K562 (cell line): ENCODE measurements around the gene NR2F1.

ENCODE experiments used
- FOXK1 ChIP-seq: sonication (generic); formaldehyde crosslinking; IDR thresholded peaks from 2 replicates; pipeline ENCODE4 v1.8.0; 2022; ENCODE audit warnings: missing genetic modification reagents, mild to moderate bottlenecking, borderline replicate concordance
- HMGXB4 ChIP-seq: sonication (generic); formaldehyde crosslinking; IDR thresholded peaks from 2 replicates; pipeline ENCODE4 v1.8.1; 2023; ENCODE audit warnings: mild to moderate bottlenecking, missing genetic modification reagents
- KAT7 ChIP-seq: sonication (generic); formaldehyde crosslinking; IDR thresholded peaks from 2 replicates; pipeline ENCODE4 v1.8.0; 2022; ENCODE audit warnings: missing genetic modification reagents, mild to moderate bottlenecking, borderline replicate concordance
- KDM4B ChIP-seq, 2 experiments: fragments of 450-650 bp in 1 of 2; sonication (generic) in 1 of 2; IDR thresholded peaks; 2 replicates each; pipeline ENCODE4 v1.6.1; 2016 to 2017; ENCODE audit warnings: borderline replicate concordance in 2 of 2, antibody characterized with exemption in 1 of 2, low read depth in 1 of 2, mild to moderate bottlenecking in 1 of 2
- KDM5B ChIP-seq: fragments of 200-600 bp; sonication (generic); IDR thresholded peaks from 2 replicates; pipeline ENCODE4 v1.6.1; 2012; ENCODE audit warnings: low read depth, mild to moderate bottlenecking, moderate library complexity, low read length, control low read depth, inconsistent platforms; ENCODE audit not compliant: insufficient replicate concordance
- NR1H2 ChIP-seq: sonication (generic); formaldehyde crosslinking; IDR thresholded peaks from 2 replicates; pipeline ENCODE4 v1.4.0; 2020; ENCODE audit warnings: mild to moderate bottlenecking, missing genetic modification reagents
- TCF7L2 ChIP-seq: fragments of 150-350 bp; IDR thresholded peaks from 2 replicates; pipeline ENCODE4 v1.6.1; 2016; ENCODE audit warnings: low read depth, mild to moderate bottlenecking, low read length, moderate library complexity
- ZC3H11A ChIP-seq: IDR thresholded peaks from 2 replicates; pipeline ENCODE4 v1.6.1; 2012; ENCODE audit warnings: low read depth, low read length, improper control_type of control experiment
- TF ChIP-seq, protein P1 (sequence below): sonication (generic); formaldehyde crosslinking; IDR thresholded peaks from 2 replicates; pipeline ENCODE4 v1.9.0; 2022; ENCODE audit warnings: mild to moderate bottlenecking, missing genetic modification reagents
- TF ChIP-seq, protein P2 (sequence below), 3 experiments: IDR thresholded peaks in 2 of 3; conservative IDR thresholded peaks in 1 of 3; 2 replicates each; pipeline ENCODE4 v1.5.1; 2011 to 2012; ENCODE audit warnings: low read length in 3 of 3, mild to moderate bottlenecking in 3 of 3, control low read depth in 2 of 3, improper control_type of control experiment in 1 of 3, inconsistent platforms in 1 of 3, low read depth in 1 of 3, mixed read lengths in 1 of 3, moderate library complexity in 1 of 3; ENCODE audit not compliant: insufficient read depth in 2 of 3
- TF ChIP-seq, protein P3 (sequence below): sonication (generic); formaldehyde crosslinking; IDR thresholded peaks from 2 replicates; pipeline ENCODE4 v1.8.1; 2023; ENCODE audit warnings: mild to moderate bottlenecking, missing genetic modification reagents

DNA sequence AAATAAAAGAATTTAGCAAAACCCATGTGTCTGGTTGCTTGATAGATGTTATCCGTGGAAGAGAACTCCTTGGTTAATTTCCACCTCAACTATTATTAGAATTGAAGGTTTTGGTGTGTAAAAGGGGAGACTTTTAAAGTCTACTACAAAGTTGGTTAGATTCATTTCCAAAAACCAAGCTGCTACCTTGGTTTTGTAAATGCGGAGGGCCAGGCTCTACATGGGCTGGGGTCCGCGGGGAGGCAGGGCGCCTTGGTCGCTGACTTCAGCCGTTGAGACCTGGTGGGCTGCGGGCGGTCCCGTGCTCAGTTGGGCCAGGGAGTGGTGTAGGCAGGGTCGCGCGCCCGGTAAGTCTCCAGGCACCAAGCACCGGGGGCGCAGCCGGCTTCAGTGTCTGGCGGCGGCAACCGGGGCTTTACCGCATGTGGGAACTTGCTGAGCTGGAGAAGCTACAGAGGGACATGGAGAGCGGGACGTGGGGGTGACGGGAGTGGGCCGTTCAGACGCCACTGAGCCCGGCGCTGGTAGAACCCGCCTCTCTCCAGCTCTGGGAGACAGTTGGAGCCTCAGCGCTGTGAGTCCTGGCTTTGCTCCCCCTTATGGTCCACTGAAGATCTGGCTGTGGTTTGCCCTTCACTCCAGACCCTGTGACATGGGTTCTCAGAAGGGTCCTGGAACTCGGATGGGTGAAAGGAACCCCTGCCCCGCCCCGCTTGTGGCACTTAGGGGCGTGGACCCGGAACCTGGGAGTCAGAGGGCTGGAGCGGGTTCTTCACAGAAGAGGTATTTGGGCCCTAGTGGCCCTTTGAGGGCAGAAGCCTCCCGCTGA lies 11.8 kb downstream of the NR2F1 start:
- TF ChIP-seq, protein P1, sequence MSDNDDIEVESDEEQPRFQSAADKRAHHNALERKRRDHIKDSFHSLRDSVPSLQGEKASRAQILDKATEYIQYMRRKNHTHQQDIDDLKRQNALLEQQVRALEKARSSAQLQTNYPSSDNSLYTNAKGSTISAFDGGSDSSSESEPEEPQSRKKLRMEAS (CRISPR knock-in tag), result no peak
- no peak for TF ChIP-seq KDM4B (IDR thresholded peaks at IDR 0.05; ENCODE audit: borderline replicate concordance in 2 of 2, low read depth in 1 of 2)
- TF ChIP-seq KDM5B, result no peak
- TF ChIP-seq, protein P2, sequence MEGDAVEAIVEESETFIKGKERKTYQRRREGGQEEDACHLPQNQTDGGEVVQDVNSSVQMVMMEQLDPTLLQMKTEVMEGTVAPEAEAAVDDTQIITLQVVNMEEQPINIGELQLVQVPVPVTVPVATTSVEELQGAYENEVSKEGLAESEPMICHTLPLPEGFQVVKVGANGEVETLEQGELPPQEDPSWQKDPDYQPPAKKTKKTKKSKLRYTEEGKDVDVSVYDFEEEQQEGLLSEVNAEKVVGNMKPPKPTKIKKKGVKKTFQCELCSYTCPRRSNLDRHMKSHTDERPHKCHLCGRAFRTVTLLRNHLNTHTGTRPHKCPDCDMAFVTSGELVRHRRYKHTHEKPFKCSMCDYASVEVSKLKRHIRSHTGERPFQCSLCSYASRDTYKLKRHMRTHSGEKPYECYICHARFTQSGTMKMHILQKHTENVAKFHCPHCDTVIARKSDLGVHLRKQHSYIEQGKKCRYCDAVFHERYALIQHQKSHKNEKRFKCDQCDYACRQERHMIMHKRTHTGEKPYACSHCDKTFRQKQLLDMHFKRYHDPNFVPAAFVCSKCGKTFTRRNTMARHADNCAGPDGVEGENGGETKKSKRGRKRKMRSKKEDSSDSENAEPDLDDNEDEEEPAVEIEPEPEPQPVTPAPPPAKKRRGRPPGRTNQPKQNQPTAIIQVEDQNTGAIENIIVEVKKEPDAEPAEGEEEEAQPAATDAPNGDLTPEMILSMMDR (IDR thresholded peaks at IDR 0.05 in 2 of 3, conservative IDR thresholded peaks at IDR 0.05 in 1 of 3; ENCODE audit: insufficient read depth in 2 of 3, low read depth in 1 of 3, low read length in 3 of 3), result no peak
- TF ChIP-seq TCF7L2, result no peak
- no peak for TF ChIP-seq ZC3H11A
- no peak for TF ChIP-seq KAT7 (CRISPR knock-in tag)
- TF ChIP-seq NR1H2, result no peak
- no peak for TF ChIP-seq HMGXB4 (CRISPR knock-in tag)
- TF ChIP-seq FOXK1 (CRISPR knock-in tag), result no peak
- TF ChIP-seq, protein P3, sequence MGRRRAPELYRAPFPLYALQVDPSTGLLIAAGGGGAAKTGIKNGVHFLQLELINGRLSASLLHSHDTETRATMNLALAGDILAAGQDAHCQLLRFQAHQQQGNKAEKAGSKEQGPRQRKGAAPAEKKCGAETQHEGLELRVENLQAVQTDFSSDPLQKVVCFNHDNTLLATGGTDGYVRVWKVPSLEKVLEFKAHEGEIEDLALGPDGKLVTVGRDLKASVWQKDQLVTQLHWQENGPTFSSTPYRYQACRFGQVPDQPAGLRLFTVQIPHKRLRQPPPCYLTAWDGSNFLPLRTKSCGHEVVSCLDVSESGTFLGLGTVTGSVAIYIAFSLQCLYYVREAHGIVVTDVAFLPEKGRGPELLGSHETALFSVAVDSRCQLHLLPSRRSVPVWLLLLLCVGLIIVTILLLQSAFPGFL (CRISPR knock-in tag), result no peak
